Effector memory CD4-positive, alpha-beta T cell (primary cell): ENCODE data around the gene RBM14.

Experiments used
- DNase-seq, 3 donors: peaks; one replicate each; pipeline ENCODE4 v3.0.0-alpha.2; 2020
- H3K27ac ChIP-seq: 2 replicates; pipeline ENCODE4 v1.7.0; 2013; ENCODE audit warnings: mild to moderate bottlenecking, low read length, moderate library complexity; ENCODE audit not compliant: insufficient read depth, poor library complexity, severe bottlenecking
- H3K27me3 ChIP-seq: replicated peaks from 2 replicates; pipeline ENCODE4 v1.7.0; 2013; ENCODE audit warnings: mild to moderate bottlenecking, low read length; ENCODE audit not compliant: insufficient read depth, control insufficient read depth, poor library complexity, severe bottlenecking
- H3K36me3 ChIP-seq: 2 replicates; pipeline ENCODE4 v1.7.0; 2013; ENCODE audit warnings: mild to moderate bottlenecking, low read length, moderate library complexity; ENCODE audit not compliant: control insufficient read depth, insufficient read depth
- H3K4me1 ChIP-seq: 2 replicates; pipeline ENCODE4 v1.7.0; 2013; ENCODE audit warnings: low read length, mild to moderate bottlenecking; ENCODE audit not compliant: control insufficient read depth, insufficient read depth, poor library complexity, severe bottlenecking
- H3K4me3 ChIP-seq: 2 replicates; pipeline ENCODE4 v1.7.0; 2013; ENCODE audit warnings: low read length, low read depth, mild to moderate bottlenecking; ENCODE audit not compliant: insufficient read depth, poor library complexity, severe bottlenecking
- H3K9me3 ChIP-seq: 2 replicates; pipeline ENCODE4 v1.7.0; 2013; ENCODE audit warnings: mild to moderate bottlenecking, low read length, moderate library complexity; ENCODE audit not compliant: control insufficient read depth

The RBM14 gene

DNA sequence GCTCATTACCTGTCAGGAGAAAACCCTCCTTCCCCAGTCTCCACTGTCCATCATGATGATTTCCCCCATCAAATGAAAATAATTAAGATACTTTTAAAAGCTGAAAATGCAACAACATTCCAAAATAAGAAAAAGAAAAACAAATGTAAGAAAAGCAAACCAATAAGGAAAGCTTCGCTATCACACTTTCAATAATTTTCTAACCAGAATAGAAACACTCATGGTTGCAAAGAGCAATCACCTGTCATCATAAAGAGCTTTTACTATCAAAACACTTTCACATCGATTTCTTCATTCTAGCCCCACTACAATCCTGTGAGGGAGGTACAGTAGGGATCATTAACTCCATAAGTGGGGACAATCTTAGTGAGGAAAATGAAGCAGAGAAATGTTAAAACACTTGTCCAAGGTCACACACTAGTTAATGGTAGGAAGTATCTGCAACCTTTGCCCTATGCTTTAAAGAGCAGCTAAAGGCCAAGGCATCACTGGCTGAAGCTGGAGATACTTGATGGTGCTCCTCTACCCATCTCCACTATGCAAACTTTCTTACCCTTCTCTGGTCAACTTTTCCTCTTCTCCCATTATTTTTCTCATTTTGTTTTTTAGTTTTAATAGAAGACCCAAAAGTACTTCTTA, 58.7 kb downstream of the RBM14 start:
- Histone ChIP-seq H3K9me3 (no peaks in the 10 kb centered on the region), H3K27me3 (no peaks in the 10 kb centered on the region), H3K36me3 (peaks cover 4% of the 10 kb centered on the region), H3K27ac (no peak overlapping the region), H3K4me3 (no peak overlapping the region), H3K4me1 (peaks cover 8% of the 10 kb centered on the region)
- DNase-seq = no peak

GRCh38 chr11:66676282-66676919, 60.0 kb downstream of the RBM14 start:
- H3K36me3 ChIP-seq = no peaks in the 10 kb centered on the region
- no peak for DNase-seq
- no peaks in the 10 kb centered on the region for H3K27me3 ChIP-seq
- H3K4me3 ChIP-seq = peak overlapping the region; percentile 65
- no peak overlapping the region for H3K27ac ChIP-seq
- peaks cover 8% of the 10 kb centered on the region for H3K4me1 ChIP-seq
- no peaks in the 10 kb centered on the region for H3K9me3 ChIP-seq
